Fibroblast of mammary gland (primary cell): ENCODE measurements around the gene TBX15.

Source experiments
- DNase-seq: peaks from one replicate; pipeline ENCODE4 v3.0.0-alpha.2; 2010; ENCODE audit warnings: low read depth
- H3K4me3 ChIP-seq: 2 replicates; pipeline ENCODE4 v1.5.1; 2011; ENCODE audit warnings: low read depth, mild to moderate bottlenecking, low read length, moderate library complexity; ENCODE audit not compliant: control insufficient read depth
- TF ChIP-seq, protein P1 (sequence below): conservative IDR thresholded peaks from 2 replicates; pipeline ENCODE4 v1.5.1; 2011; ENCODE audit warnings: low read depth, low read length, inconsistent platforms; ENCODE audit not compliant: control insufficient read depth, insufficient read depth

TBX15 gene

DNA sequence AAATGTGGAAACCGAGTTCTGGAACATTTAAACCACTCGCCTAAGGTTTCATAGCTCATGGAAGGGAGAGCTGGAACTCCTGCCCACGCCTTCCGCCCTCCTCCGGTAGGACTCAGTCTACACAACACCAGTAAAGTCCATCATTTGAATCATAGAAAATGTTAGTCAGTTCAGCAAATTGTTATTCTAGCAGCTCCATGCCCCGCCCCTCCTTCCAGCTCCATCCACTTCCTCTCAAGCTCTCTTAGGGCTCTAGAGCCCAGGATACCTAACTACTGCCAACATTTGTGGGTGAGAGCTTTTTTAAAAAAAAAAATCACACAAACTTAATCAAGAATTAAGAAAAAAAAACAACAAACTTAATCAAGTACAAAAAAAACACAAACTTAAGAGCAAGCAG, 121.8 kb downstream of the TBX15 start:
- DNase-seq: peak; percentile 27
- TF ChIP-seq, protein P1, sequence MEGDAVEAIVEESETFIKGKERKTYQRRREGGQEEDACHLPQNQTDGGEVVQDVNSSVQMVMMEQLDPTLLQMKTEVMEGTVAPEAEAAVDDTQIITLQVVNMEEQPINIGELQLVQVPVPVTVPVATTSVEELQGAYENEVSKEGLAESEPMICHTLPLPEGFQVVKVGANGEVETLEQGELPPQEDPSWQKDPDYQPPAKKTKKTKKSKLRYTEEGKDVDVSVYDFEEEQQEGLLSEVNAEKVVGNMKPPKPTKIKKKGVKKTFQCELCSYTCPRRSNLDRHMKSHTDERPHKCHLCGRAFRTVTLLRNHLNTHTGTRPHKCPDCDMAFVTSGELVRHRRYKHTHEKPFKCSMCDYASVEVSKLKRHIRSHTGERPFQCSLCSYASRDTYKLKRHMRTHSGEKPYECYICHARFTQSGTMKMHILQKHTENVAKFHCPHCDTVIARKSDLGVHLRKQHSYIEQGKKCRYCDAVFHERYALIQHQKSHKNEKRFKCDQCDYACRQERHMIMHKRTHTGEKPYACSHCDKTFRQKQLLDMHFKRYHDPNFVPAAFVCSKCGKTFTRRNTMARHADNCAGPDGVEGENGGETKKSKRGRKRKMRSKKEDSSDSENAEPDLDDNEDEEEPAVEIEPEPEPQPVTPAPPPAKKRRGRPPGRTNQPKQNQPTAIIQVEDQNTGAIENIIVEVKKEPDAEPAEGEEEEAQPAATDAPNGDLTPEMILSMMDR: peak; percentile 1
- no peak overlapping the region for H3K4me3 ChIP-seq

DNA sequence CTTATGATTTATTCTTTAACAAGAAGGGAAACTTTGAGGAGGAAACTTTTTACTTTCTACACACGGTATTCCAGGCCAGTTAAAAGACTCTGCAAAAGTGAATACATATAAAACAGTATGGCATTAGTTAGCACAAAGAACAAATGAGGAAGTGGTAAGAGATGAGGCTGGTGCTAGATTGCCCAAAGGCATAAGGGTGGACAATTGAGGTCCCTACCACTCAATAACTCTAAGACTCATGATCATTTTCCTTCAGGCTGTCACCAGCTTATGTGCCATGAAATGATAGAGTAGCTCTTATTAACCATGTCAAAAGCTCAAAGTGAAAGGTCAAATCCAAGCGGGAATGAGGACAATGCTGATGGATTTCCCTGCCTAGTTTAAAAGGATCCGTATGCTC, 124.5 kb downstream of the TBX15 start:
- no peak overlapping the region for H3K4me3 ChIP-seq
- no peak for DNase-seq
- TF ChIP-seq, protein P1: no peak

DNA sequence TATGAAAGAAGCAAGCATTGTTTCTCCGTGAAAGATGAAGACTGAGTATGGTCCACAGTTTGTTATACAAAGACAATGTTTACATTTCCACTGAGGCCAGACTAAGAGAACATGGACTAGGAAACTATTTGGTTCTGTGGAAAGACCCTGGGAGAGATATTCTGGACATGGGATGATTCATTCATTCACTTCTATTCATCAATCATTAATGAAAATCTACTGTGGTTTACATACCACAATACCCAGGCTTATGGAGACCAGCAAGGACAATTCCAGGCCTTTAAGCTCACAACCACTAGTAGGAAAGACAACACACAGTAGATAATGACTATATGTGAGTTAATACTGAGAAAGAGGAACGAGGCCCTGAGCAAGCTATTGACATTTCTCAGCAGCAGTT, 125.4 kb downstream of the TBX15 start:
- TF ChIP-seq, protein P1: no peak
- H3K4me3 ChIP-seq: no peak overlapping the region
- no peak for DNase-seq

DNA sequence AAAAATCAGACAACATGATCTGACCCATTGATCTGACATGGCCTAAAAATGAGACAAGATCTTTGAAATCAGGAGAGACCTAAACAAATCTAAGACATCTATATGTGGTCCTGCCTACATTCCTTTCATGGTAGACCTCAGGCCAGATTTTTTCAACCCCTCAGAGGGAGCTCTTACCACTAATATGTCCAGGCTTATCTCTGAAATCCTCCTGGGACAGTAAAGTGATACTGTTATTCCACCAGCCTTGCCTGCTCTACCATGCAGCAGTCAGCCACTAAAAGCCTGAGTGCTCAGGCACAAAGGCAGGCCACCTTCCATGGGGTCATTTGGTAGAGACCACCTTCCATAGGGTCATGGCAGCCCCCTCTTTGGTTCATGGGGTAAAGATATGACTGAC, 126.9 kb downstream of the TBX15 start:
- no peak for DNase-seq
- TF ChIP-seq, protein P1: no peak
- no peak overlapping the region for H3K4me3 ChIP-seq

DNA sequence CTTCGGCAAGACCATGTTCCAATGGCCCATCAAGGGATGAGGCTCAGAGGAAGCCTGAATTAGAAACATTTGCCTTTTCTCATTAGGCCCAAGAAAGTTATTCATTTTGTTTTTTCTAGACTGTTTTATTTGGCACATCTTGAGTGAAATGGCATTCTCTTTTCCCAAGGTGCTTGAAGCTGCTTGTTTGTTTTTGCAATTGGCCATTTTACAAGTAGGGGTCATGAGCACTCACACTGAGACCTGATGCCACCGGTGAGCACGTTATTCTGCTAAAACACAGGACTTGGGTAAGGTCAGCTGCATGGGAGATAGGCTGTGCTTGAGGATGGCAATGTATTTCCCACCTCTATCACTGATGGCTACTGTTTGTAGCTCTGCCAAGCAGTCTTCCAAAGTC, 128.1 kb downstream of the TBX15 start:
- TF ChIP-seq, protein P1: no peak
- no peak overlapping the region for H3K4me3 ChIP-seq
- no peak for DNase-seq

DNA sequence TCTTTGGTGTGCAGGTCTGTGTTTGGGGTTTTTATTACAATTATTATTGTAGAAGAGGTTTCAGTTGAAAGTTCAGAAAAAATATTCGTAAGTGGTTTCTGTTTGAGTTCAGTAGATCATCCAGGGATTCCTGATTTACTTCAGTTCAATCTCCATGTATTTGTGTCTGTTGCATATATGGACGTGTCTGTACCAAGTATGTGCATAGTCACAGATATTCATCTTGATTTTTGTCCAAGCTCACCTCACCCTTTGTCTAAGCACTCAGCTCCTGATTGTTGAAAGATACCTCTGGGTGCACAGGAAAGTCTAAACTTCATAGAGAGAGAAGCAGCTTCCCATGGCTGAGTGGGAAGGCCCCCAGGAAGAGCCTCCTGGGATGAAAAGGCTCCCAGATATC, 141.7 kb downstream of the TBX15 start:
- TF ChIP-seq, protein P1: no peak
- DNase-seq: no peak
- no peak overlapping the region for H3K4me3 ChIP-seq
